Neural progenitor cell (in vitro differentiated cells): ENCODE measurements around the gene LIPJ.

Experiments
- EZH2 ChIP-seq: fragments of 200-600 bp; sonication (generic); IDR thresholded peaks from 2 replicates; pipeline ENCODE4 v1.6.1; 2017; ENCODE audit warnings: antibody characterized with exemption, mild to moderate bottlenecking, moderate library complexity
- EZH2phosphoT487 ChIP-seq: fragments of 200-600 bp; sonication (generic); IDR thresholded peaks from 2 replicates; pipeline ENCODE4 v1.6.1; 2017; ENCODE audit warnings: antibody characterized with exemption

GRCh38 chr10:88651101-88651551 lies 64.6 kb downstream of the LIPJ start:
- no peak for TF ChIP-seq EZH2
- no peak for TF ChIP-seq EZH2phosphoT487
